Cardiac fibroblast (primary cell): ENCODE measurements around the gene ZNRF2.
A peak's percentile ranks its signal among the peaks of the same experiment; 100 is the strongest.

ENCODE experiments used
- DNase-seq, 2 donors: peaks; one replicate each; pipeline versions ENCODE4 v3.0.0 to v3.0.0-alpha.2; 2010; ENCODE audit warnings: low read depth in 2 of 2
- H3K4me3 ChIP-seq, 2 donors: replicated peaks in 1 of 2; 1 replicate in 1 of 2; 2 replicates in 1 of 2; pipeline ENCODE4 v1.5.1; 2011; ENCODE audit warnings: low read depth in 2 of 2, low read length in 2 of 2, mild to moderate bottlenecking in 2 of 2, moderate library complexity in 1 of 2
- CTCF ChIP-seq: IDR thresholded peaks from one replicate; pipeline ENCODE4 v1.5.1; 2011; ENCODE audit warnings: low read depth, mild to moderate bottlenecking, low read length, inconsistent platforms

ZNRF2 gene

GRCh38 chr7:30329716-30330115 is 45.3 kb downstream of the ZNRF2 start:
- TF ChIP-seq CTCF, result no peak
- no peak overlapping the region for H3K4me3 ChIP-seq
- no peak for DNase-seq

GRCh38 chr7:30330134-30331111 is 46.0 kb downstream of the ZNRF2 start:
- no peak for TF ChIP-seq CTCF
- H3K4me3 ChIP-seq, result no peak overlapping the region
- DNase-seq, result no peak

GRCh38 chr7:30331338-30331737 is 46.9 kb downstream of the ZNRF2 start:
- DNase-seq, result peak; percentile 56 to 57
- no peak overlapping the region for H3K4me3 ChIP-seq
- TF ChIP-seq CTCF, result no peak

GRCh38 chr7:30332549-30332948 is 48.2 kb downstream of the ZNRF2 start:
- TF ChIP-seq CTCF, result no peak

GRCh38 chr7:30335763-30336487 is 51.5 kb downstream of the ZNRF2 start:
- DNase-seq, result no peak
- H3K4me3 ChIP-seq, result no peak overlapping the region
- no peak for TF ChIP-seq CTCF

More at GRCh38 chr7:30332549-30332948, 48.2 kb downstream of the ZNRF2 start:
- no peak overlapping the region for H3K4me3 ChIP-seq
- no peak for DNase-seq

- DNase-seq, result no peak
- H3K4me3 ChIP-seq, result no peak overlapping the region
- no peak for TF ChIP-seq CTCF
These were observed 60.1 kb downstream of the ZNRF2 start for GRCh38 chr7:30344513-30344912.
